22Rv1 (cell line): ENCODE results near the gene TAF9B.

Experiments used
- H3K27ac ChIP-seq: fragments of 450-650 bp; 2 replicates; pipeline ENCODE4 v1.5.1; 2017
- CTCF ChIP-seq: fragments of 450-650 bp; IDR thresholded peaks from 2 replicates; pipeline ENCODE4 v1.5.1; 2017; ENCODE audit warnings: mild to moderate bottlenecking
- ZFX ChIP-seq: fragments of 450-650 bp; IDR thresholded peaks from 2 replicates; pipeline ENCODE4 v1.6.1; 2017; ENCODE audit warnings: antibody characterized with exemption, borderline replicate concordance

TAF9B gene

GRCh38 chrX:78106651-78106986, 32.8 kb downstream of the TAF9B start:
- no peak overlapping the region for H3K27ac ChIP-seq
- TF ChIP-seq CTCF = no peak
- TF ChIP-seq ZFX = no peak

DNA sequence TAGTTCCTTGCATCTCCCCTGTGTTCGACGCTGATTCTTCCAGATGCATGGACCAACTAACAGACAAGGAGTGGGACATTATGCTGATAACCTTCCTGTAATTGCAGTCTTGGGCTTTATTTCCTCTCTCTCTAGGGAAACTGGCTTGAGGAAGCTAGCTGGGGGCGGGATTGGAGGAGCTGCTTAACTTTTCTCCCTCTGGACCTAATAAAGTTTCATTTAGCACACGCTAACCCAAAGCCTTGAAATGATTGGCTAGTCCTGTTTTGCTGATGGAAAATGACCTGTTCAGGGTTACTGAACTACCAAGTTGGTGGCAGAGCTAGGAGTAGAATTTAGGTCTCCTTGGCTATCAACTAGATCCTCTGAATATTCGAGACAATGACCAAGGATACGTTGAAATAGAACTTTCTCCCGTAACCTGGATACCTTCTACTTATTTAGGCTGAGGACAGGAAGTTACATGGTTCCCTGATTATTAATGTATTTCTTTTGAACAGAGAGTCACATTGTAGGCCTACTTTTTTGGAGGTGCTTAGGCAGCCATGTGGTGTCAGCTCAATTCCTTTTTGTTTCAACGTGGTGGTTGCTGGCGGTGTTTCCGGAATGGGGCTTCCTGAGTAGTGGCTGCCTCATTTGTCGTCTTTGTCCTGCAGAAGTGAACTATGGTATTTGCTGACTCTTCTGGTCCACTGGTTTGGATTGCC, 33.4 kb downstream of the TAF9B start:
- TF ChIP-seq ZFX (no peak), CTCF (no peak)

GRCh38 chrX:78104447-78105176, 34.8 kb downstream of the TAF9B start:
- TF ChIP-seq CTCF (no peak), ZFX (no peak)
- H3K27ac ChIP-seq = peak overlapping the region; percentile 80

More for the DNA sequence above, 33.4 kb downstream of the TAF9B start:
- no peak overlapping the region for H3K27ac ChIP-seq

GRCh38 chrX:78103623-78104446, 35.6 kb downstream of the TAF9B start, which contains the start of gene PGK1:
Gene PGK1, plus strand, starts transcription at chrX:78104248. Its CDS starts 93 bp downstream, at chrX:78104341.
- no peak for TF ChIP-seq ZFX
- TF ChIP-seq CTCF = no peak
- peak within 1 kb of the TSS; percentile 80 for H3K27ac ChIP-seq

GRCh38 chrX:78103001-78103622, 36.3 kb downstream of the TAF9B start:
- H3K27ac ChIP-seq = peak overlapping the region; percentile 80
- TF ChIP-seq CTCF = no peak
- no peak for TF ChIP-seq ZFX

DNA sequence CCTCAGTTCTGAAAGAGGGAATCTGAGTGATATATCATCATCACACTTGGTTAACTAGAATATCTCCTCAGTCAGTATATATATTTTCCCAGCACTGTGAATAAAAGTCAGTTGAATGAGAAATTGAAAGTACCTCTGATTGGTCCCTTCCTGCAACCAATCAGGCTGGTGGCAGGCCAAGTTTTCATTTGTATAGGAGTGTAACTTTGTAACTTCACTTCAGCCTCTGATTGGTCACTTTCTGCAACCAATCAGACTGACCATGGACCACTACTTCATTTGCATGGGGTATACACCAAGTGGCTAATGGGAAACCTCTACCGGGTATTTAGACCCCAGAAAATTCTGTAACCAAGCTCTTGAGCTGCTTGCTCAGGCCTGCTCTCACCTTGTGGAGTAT, 37.4 kb downstream of the TAF9B start:
- H3K27ac ChIP-seq = no peak overlapping the region
- TF ChIP-seq ZFX = no peak
- TF ChIP-seq CTCF = no peak
